IPS-NIHi7 (cell line): ENCODE results near the gene AHNAK2.
"Not testable (repeated sequence)": the region's sequence is repeated elsewhere in the genome, so short reads cannot be mapped to it uniquely, and the experiment has no call there.

Source experiments
- DNase-seq: peaks from one replicate; pipeline ENCODE4 v3.0.0; 2012; ENCODE audit warnings: mixed read lengths; ENCODE audit errors: extremely low spot score

Gene AHNAK2

GRCh38 chr14:104977681-104978653 is at the start of gene AHNAK2:
AHNAK2 (minus strand) TSS chr14:104978374; CDS start chr14:104978237, 137 bp downstream.
- DNase-seq = peak; percentile 94

GRCh38 chr14:105027718-105028117 is 49.5 kb upstream of the AHNAK2 start:
- DNase-seq = not testable (repeated sequence)

- DNase-seq = no peak
Measured at GRCh38 chr14:105026802-105027563, 48.8 kb upstream of the AHNAK2 start.

GRCh38 chr14:105026033-105026785 is 48.0 kb upstream of the AHNAK2 start:
- DNase-seq = no peak

- no peak for DNase-seq
Measured at GRCh38 chr14:105025429-105025828, 47.3 kb upstream of the AHNAK2 start.

- DNase-seq = no peak
Measured at GRCh38 chr14:105023791-105024480, 45.8 kb upstream of the AHNAK2 start.

GRCh38 chr14:105023144-105023543 is 45.0 kb upstream of the AHNAK2 start:
- DNase-seq = no peak

- DNase-seq = no peak
Measured at GRCh38 chr14:105022276-105022670, 44.1 kb upstream of the AHNAK2 start.

GRCh38 chr14:105021656-105022275 is 43.6 kb upstream of the AHNAK2 start:
- DNase-seq = peak; percentile 61

GRCh38 chr14:105020815-105021655 is 42.9 kb upstream of the AHNAK2 start, which contains the start of gene CDCA4:
CDCA4 (minus strand) TSS chr14:105021083; CDS start chr14:105011929, 9,154 bp downstream.
- peak; percentile 99 for DNase-seq

GRCh38 chr14:105019861-105020814 is 42.0 kb upstream of the AHNAK2 start:
- DNase-seq = peak; percentile 50

GRCh38 chr14:105018414-105018813 is 40.2 kb upstream of the AHNAK2 start:
- no peak for DNase-seq

- no peak for DNase-seq
Measured at GRCh38 chr14:105015905-105016304, 37.7 kb upstream of the AHNAK2 start.

GRCh38 chr14:105015242-105015641 is 37.1 kb upstream of the AHNAK2 start:
- no peak for DNase-seq

- DNase-seq = no peak
Measured at GRCh38 chr14:105014631-105015030, 36.5 kb upstream of the AHNAK2 start.

GRCh38 chr14:105014032-105014431 is 35.9 kb upstream of the AHNAK2 start:
- no peak for DNase-seq

GRCh38 chr14:105013150-105013785 is 35.1 kb upstream of the AHNAK2 start:
- DNase-seq = no peak
